ENCODE measurements around the gene PRAC2.
A peak's percentile ranks its signal among the peaks of the same experiment; 100 is the strongest.

The PRAC2 gene

GRCh38 chr17:48722915-48723422 lies at the start of gene PRAC2:
Gene PRAC2, plus strand, starts transcription at chr17:48723185. Its CDS starts 1,226 bp downstream, at chr17:48724411.
- H3K9ac ChIP-seq (ENCODE audit: low read length): no peak within 1 kb of the TSS
- DNase-seq: no peak

GRCh38 chr17:48676963-48677558 lies 45.9 kb upstream of the PRAC2 start:
- Histone ChIP-seq H3K9ac (ENCODE audit: low read length) (no peak overlapping the region), H2AFZ (ENCODE audit: low read length) (no peak overlapping the region), H3K27me3 (replicated peaks; ENCODE audit: insufficient read depth, low read length) (peaks cover 4% of the 10 kb centered on the region; the same call in 1 of the 2 replicates), H3F3A (ENCODE audit: insufficient read depth, low read length) (no peaks in the 10 kb centered on the region), H3K4me2 (ENCODE audit: low read depth, low read length) (no peak overlapping the region), H3K9me3 (replicated peaks; ENCODE audit: insufficient read depth, low read length) (no peaks in the 10 kb centered on the region), H3K79me2 (ENCODE audit: low read length) (no peaks in the 10 kb centered on the region), H3K4me3 (ENCODE audit: low read length) (no peak overlapping the region), H3K9me2 (replicated peaks; ENCODE audit: insufficient read depth, low read length) (no peaks in the 10 kb centered on the region), H3K27ac (ENCODE audit: low read length) (no peak overlapping the region), H4K20me1 (ENCODE audit: insufficient read depth, low read length) (no peaks in the 10 kb centered on the region), H3K4me1 (ENCODE audit: low read length) (0 out of 2 replicates have a peak, but pooled peaks cover 3% of the 10 kb centered on the region), H3K36me3 (replicated peaks; ENCODE audit: insufficient read depth, low read length) (no peaks in the 10 kb centered on the region)
- no peak for DNase-seq
- no peak for TF ChIP-seq CTCF (IDR thresholded peaks at IDR 0.05; ENCODE audit: low read length)

More at GRCh38 chr17:48722915-48723422, at the start of gene PRAC2:
- no peaks in the 10 kb centered on the region for H4K20me1 ChIP-seq (ENCODE audit: insufficient read depth, low read length)
- peaks cover 91% of the 10 kb centered on the region for H3K27me3 ChIP-seq (replicated peaks; ENCODE audit: insufficient read depth, low read length)
- TF ChIP-seq EZH2phosphoT487 (IDR thresholded peaks at IDR 0.05; ENCODE audit: low read length) (no peak), CTCF (IDR thresholded peaks at IDR 0.05; ENCODE audit: low read length) (no peak), EZH2 (optimal IDR thresholded peaks at IDR 0.05; ENCODE audit: low read depth, low read length) (no peak)
- peak within 1 kb of the TSS; percentile 61 for H2AFZ ChIP-seq (ENCODE audit: low read length)
- peak within 1 kb of the TSS; percentile 64 for H3K4me2 ChIP-seq (ENCODE audit: low read depth, low read length)
- H3K9me3 ChIP-seq (replicated peaks; ENCODE audit: insufficient read depth, low read length): no peaks in the 10 kb centered on the region
- H3K4me3 ChIP-seq (ENCODE audit: low read length): peak within 1 kb of the TSS; percentile 49
- H3K79me2 ChIP-seq (ENCODE audit: low read length): no peaks in the 10 kb centered on the region
- H3K27ac ChIP-seq (ENCODE audit: low read length): no peak within 1 kb of the TSS
- H3K36me3 ChIP-seq (replicated peaks; ENCODE audit: insufficient read depth, low read length): no peaks in the 10 kb centered on the region
- no peaks in the 10 kb centered on the region for H3F3A ChIP-seq (ENCODE audit: insufficient read depth, low read length)
- H3K4me1 ChIP-seq (ENCODE audit: low read length): no peaks in the 10 kb centered on the region
- no peaks in the 10 kb centered on the region for H3K9me2 ChIP-seq (replicated peaks; ENCODE audit: insufficient read depth, low read length)

DNA sequence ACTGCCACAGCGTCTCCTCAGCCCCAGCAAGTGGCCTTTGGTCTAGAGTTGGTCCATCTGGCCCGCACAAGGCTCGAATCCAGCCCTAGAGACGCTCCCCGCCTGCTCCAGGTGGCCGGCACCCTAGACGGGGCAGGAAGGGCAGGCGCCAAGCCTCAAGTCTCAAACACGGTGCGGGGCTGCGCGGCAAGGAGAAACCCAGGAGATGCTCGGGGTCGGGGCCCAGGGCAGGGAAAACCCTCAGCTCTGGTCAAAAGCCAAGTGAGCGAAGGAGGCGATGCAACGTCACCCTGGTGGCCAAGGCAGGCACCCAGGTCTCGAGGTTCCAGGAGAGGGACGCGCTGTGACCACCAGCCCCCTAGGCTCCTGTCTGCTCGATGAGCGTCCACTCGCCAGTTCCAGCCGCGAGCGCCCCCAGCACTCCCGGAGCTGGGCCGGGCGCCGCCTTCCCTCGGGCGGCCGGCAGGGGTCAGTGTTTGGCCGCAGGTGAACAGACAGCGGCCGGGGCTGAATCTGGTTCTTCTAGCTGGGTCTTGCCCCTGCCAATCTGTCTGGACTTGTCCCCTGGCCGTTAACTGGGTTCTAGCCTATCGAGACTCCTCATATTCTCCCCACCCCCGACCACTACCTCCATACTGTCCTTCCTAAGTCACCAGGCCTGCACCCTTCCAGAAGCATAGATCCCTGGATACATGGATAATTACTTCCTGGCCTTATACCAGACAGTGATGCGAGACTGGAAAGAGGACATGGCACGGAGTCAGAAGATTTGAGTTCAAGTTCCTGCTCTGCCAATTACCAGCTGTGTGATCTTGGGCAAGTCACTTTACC lies 44.6 kb upstream of the PRAC2 start:
- H3K9ac ChIP-seq (ENCODE audit: low read length): no peak overlapping the region
- no peaks in the 10 kb centered on the region for H3K9me3 ChIP-seq (replicated peaks; ENCODE audit: insufficient read depth, low read length)
- H2AFZ ChIP-seq (ENCODE audit: low read length): peak overlapping the region; percentile 80
- 0 out of 2 replicates have a peak, but pooled peaks cover 3% of the 10 kb centered on the region for H3K4me1 ChIP-seq (ENCODE audit: low read length)
- H3F3A ChIP-seq (ENCODE audit: insufficient read depth, low read length): no peaks in the 10 kb centered on the region
- peaks cover 4% of the 10 kb centered on the region; the same call in 1 of the 2 replicates for H3K27me3 ChIP-seq (replicated peaks; ENCODE audit: insufficient read depth, low read length)
- H3K27ac ChIP-seq (ENCODE audit: low read length): no peak overlapping the region
- H3K4me3 ChIP-seq (ENCODE audit: low read length): peak overlapping the region; percentile 51
- H3K79me2 ChIP-seq (ENCODE audit: low read length): no peaks in the 10 kb centered on the region
- H3K36me3 ChIP-seq (replicated peaks; ENCODE audit: insufficient read depth, low read length): no peaks in the 10 kb centered on the region
- no peaks in the 10 kb centered on the region for H3K9me2 ChIP-seq (replicated peaks; ENCODE audit: insufficient read depth, low read length)
- H4K20me1 ChIP-seq (ENCODE audit: insufficient read depth, low read length): no peaks in the 10 kb centered on the region
- DNase-seq: peak; percentile 62
- TF ChIP-seq EZH2 (optimal IDR thresholded peaks at IDR 0.05; ENCODE audit: low read depth, low read length) (no peak), EZH2phosphoT487 (IDR thresholded peaks at IDR 0.05; ENCODE audit: low read length) (no peak), CTCF (IDR thresholded peaks at IDR 0.05; ENCODE audit: low read length) (peak; percentile 97)
- H3K4me2 ChIP-seq (ENCODE audit: low read depth, low read length): peak overlapping the region; percentile 89
